Right lobe of liver (tissue), 6 donors: ENCODE results near the gene RPS2. TPM values are rescaled to one million over a fixed set of nuclear protein-coding genes. Genes with fewer than 3 reads are reported as not detected.
A peak's percentile ranks its signal among the peaks of the same experiment; 100 is the strongest.

Experiments
- ATAC-seq, 4 donors: fragments of 200-7000 bp; cut with Tn5 transposase; one replicate each; pipeline ENCODE4 v1.9.1; 2020; ENCODE audit warnings: mild to moderate bottlenecking in 4 of 4, moderate library complexity in 4 of 4
- DNase-seq, 3 donors: peaks; one replicate each; pipeline ENCODE4 v3.0.0-alpha.2; 2020
- H3K27ac ChIP-seq, 3 donors: fragments of 200-600 bp; one replicate each; pipeline ENCODE4 v1.8.0; 2022
- H3K27me3 ChIP-seq, 2 donors: fragments of 200-600 bp; one replicate each; pipeline ENCODE4 v1.8.0; 2022
- H3K36me3 ChIP-seq, 4 donors: fragments of 200-600 bp; sonication (generic) in 1 of 4; one replicate each; pipeline versions ENCODE4 v1.5.1 to v1.8.0; 2017 to 2022; ENCODE audit warnings: control low read depth in 1 of 4
- H3K4me1 ChIP-seq, 4 donors: fragments of 200-600 bp; sonication (generic) in 1 of 4; one replicate each; pipeline versions ENCODE4 v1.5.1 to v1.8.0; 2017 to 2022; ENCODE audit warnings: control low read depth in 1 of 4
- H3K4me3 ChIP-seq, 3 donors: fragments of 200-600 bp; one replicate each; pipeline ENCODE4 v1.8.0; 2022
- H3K9me3 ChIP-seq, 4 donors: fragments of 200-600 bp; sonication (generic) in 1 of 4; one replicate each; pipeline versions ENCODE4 v1.5.1 to v1.8.0; 2017 to 2022; ENCODE audit warnings: control low read depth in 1 of 4
- CTCF ChIP-seq, 4 donors: fragments of 200-600 bp in 3 of 4; fragments of 450-650 bp in 1 of 4; IDR thresholded peaks; one replicate each; pipeline versions ENCODE4 v1.5.1 to v1.8.0; 2016 to 2022; ENCODE audit warnings: antibody characterized with exemption in 4 of 4, mild to moderate bottlenecking in 2 of 4
- POLR2A ChIP-seq: fragments of 450-650 bp; IDR thresholded peaks from one replicate; pipeline ENCODE4 v1.6.1; 2017; ENCODE audit warnings: antibody characterized with exemption, mild to moderate bottlenecking
- WGBS: methylation state at CpG from one replicate; pipeline ENCODE4 v1.1.6; 2018; ENCODE audit warnings: low coverage, low lambda C conversion rate; ENCODE audit not compliant: insufficient coverage; ENCODE audit errors: missing lambda C conversion rate; 5-methylcytosine and 5-hydroxymethylcytosine counted together
- intact Hi-C, 2 donors: fragments of 100-400 bp; cut with DNase I; formaldehyde crosslinking; loops; one replicate each; pipeline versions ENCODE4 v1.11.2 to v1.14.1; 2022
- total RNA-seq, 6 experiments: library from RNA; depleted of rRNA in 2 of 6; stranded (reverse); fragments of >200 nt in 2 of 6; fragmentation: NEBNext Ultra II Directional in 3 of 6; extraction: Animal tissue kit (Norgen Biotek cat#: 25700) in 3 of 6; gene quantifications; one replicate each; pipeline versions ENCODE4 v1.1.0 to v1.2.4, GENCODE V29; 2016 to 2023
- donor health status: DM: no; HTN: yes; CAD: no.
- donor health status: DM: no; HTN: no; CAD: no.
- donor health status: DM: no; HTN: no; CAD: no.
- donor health status: DM: no; HTN: yes; CAD: no.
- donor health status: DM: no; HTN: yes; CAD: no.

The RPS2 gene
- total RNA-seq, 6 experiments from 2014 or later = 451 to 1,052 (median 541) TPM

GRCh38 chr16:1987198-1987597 is 22.6 kb upstream of the RPS2 start:
- H3K4me1 ChIP-seq = peaks cover 0 to 23% (median 13%) of the 10 kb centered on the region in 4 donors
- no peak overlapping the region for H3K4me3 ChIP-seq
- intact Hi-C loops = no loop called here
- DNase-seq (no peak), ATAC-seq (no peak)
- WGBS = 89% methylated on average over 6 of the region's 10 CpGs
- H3K27ac ChIP-seq = no peak overlapping the region
- TF ChIP-seq CTCF (IDR thresholded peaks at IDR 0.05) = no peak
- no peak for TF ChIP-seq POLR2A
- peaks cover 0 to 13% (median 0%) of the 10 kb centered on the region in 4 donors for H3K36me3 ChIP-seq
- peaks cover 0 to 7% of the 10 kb centered on the region in 2 donors for H3K27me3 ChIP-seq
- no peaks in the 10 kb centered on the region for H3K9me3 ChIP-seq

- Histone ChIP-seq H3K27ac (no peak overlapping the region), H3K9me3 (no peaks in the 10 kb centered on the region), H3K36me3 (peaks cover 0 to 13% (median 0%) of the 10 kb centered on the region in 4 donors), H3K4me1 (peaks cover 0 to 18% (median 10%) of the 10 kb centered on the region in 4 donors), H3K4me3 (peak overlapping the region in 1 of 3 donors; percentile 75), H3K27me3 (peaks cover 0 to 3% of the 10 kb centered on the region in 2 donors)
- TF ChIP-seq CTCF (IDR thresholded peaks at IDR 0.05) (no peak), POLR2A (no peak)
- no CpG with 5 or more reads among the region's 14 CpGs for WGBS
- intact Hi-C loops = no loop called here
- DNase-seq = no peak
- no peak for ATAC-seq
Measured at GRCh38 chr16:1985466-1986150, 21.0 kb upstream of the RPS2 start.

GRCh38 chr16:1984347-1985225 is 20.0 kb upstream of the RPS2 start:
- peak overlapping the region; percentile 72 to 79 (median 78) for H3K27ac ChIP-seq
- DNase-seq = peak; percentile 69 to 79 (median 78)

More at GRCh38 chr16:1984347-1985225, 20.0 kb upstream of the RPS2 start:
- H3K27me3 ChIP-seq = no peaks in the 10 kb centered on the region
- ATAC-seq = peak; percentile 4 to 41 (median 28)
- no peaks in the 10 kb centered on the region for H3K9me3 ChIP-seq
- peak overlapping the region; percentile 75 to 98 (median 91) for H3K4me3 ChIP-seq
- 4% methylated on average over 24 of the region's 58 CpGs for WGBS
- intact Hi-C loops = no loop called here
- H3K4me1 ChIP-seq = peaks cover 0 to 18% (median 8%) of the 10 kb centered on the region in 4 donors
- H3K36me3 ChIP-seq = peaks cover 0 to 13% (median 0%) of the 10 kb centered on the region in 4 donors
- TF ChIP-seq CTCF (IDR thresholded peaks at IDR 0.05) = no peak
- TF ChIP-seq POLR2A = no peak
